ENCODE results near the gene IGF2BP3.

DNA sequence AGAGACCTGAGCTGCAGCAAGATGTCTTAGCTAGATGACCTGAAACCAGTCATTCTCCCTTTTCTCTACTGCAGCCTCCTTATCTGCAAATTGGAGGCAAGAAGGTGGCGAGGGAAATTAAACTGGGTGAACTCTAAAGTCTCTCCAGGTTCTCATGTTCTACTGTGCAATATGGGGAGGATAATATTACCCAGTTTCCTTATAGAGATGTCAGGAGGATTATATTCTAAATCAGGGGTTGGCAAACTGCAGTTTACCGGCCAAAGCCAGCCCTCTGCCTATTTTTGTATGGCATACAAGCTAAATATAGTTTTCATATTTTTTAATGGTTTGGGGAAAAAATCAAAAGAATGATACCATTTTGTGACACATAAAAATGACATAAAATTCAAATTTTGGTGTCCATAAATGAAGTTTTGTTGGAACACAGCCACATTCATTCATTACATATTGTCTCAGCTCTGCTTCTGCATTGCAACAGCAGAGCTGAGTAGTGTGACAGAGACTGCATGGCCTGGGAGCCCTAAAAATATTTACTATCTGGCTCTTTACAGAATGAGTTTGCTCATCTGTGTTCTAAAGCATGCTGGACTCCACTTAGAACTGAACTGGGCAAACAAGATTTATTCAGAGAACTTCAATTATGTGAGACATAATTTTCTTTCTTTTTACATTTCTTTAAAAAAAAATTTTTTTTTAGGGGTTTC, 190.3 kb downstream of the IGF2BP3 start:
- TF ChIP-seq, protein P1, sequence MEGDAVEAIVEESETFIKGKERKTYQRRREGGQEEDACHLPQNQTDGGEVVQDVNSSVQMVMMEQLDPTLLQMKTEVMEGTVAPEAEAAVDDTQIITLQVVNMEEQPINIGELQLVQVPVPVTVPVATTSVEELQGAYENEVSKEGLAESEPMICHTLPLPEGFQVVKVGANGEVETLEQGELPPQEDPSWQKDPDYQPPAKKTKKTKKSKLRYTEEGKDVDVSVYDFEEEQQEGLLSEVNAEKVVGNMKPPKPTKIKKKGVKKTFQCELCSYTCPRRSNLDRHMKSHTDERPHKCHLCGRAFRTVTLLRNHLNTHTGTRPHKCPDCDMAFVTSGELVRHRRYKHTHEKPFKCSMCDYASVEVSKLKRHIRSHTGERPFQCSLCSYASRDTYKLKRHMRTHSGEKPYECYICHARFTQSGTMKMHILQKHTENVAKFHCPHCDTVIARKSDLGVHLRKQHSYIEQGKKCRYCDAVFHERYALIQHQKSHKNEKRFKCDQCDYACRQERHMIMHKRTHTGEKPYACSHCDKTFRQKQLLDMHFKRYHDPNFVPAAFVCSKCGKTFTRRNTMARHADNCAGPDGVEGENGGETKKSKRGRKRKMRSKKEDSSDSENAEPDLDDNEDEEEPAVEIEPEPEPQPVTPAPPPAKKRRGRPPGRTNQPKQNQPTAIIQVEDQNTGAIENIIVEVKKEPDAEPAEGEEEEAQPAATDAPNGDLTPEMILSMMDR (IDR thresholded peaks at IDR 0.05 in 8 of 11, conservative IDR thresholded peaks at IDR 0.05 in 3 of 11), result no peak
- TF ChIP-seq POLR2A (IDR thresholded peaks at IDR 0.05), result no peak

All from spleen (tissue), 7 donors.